ENCODE results near the gene MPZL2.

DNA sequence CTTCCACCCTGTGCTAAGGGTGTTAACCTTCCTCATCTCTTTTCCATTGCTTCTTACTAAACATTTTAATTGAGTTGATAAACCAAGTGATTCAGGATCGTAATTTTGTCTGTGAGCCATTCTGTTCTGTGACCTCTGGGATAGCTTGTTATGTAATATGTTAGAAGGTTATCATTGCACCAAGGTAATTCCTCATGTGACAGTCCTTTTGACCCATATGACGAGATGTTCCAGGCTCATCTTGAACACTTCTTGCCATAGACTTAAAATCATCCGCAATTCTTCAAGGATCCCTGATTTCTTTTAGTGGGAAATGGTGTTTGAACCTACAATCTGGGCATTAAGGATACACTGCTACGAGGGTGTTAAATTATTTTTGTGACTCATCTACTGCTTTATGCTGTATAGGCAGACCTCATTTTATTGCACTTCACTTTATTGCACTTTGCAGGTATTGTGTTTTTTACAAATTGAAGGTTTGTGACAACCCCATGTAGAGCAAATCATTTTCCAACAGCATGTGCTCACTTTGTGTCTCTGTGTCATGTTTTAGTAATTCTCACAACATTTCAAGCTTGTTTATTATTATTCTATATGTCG lies 19.0 kb upstream of the MPZL2 start:
- no peak for TF ChIP-seq POLR2A (IDR thresholded peaks at IDR 0.05; ENCODE audit: extremely low read depth, insufficient read length)
- TF ChIP-seq MYC (IDR thresholded peaks at IDR 0.05; ENCODE audit: low read depth, low read length): no peak
